Retinal pigment epithelial cell (primary cell): ENCODE data around the gene PLXNA4.

Source experiments
- DNase-seq: peaks from one replicate; pipeline ENCODE4 v3.0.0-alpha.2; 2010; ENCODE audit warnings: low read depth
- H3K4me3 ChIP-seq: 2 replicates; pipeline ENCODE4 v1.5.1; 2011; ENCODE audit warnings: mild to moderate bottlenecking, low read length, control low read depth, moderate library complexity
- CTCF ChIP-seq: conservative IDR thresholded peaks from 2 replicates; pipeline ENCODE4 v1.5.1; 2011; ENCODE audit warnings: low read depth, low read length, control low read depth, inconsistent platforms

The PLXNA4 gene

GRCh38 chr7:132368246-132368900 is 207.9 kb downstream of the PLXNA4 start:
- no peak overlapping the region for H3K4me3 ChIP-seq
- no peak for TF ChIP-seq CTCF
- no peak for DNase-seq

- no peak overlapping the region for H3K4me3 ChIP-seq
- no peak for TF ChIP-seq CTCF
- DNase-seq = no peak
Measured at GRCh38 chr7:132367795-132368194, 208.5 kb downstream of the PLXNA4 start.

- no peak for TF ChIP-seq CTCF
- no peak overlapping the region for H3K4me3 ChIP-seq
- DNase-seq = no peak
Measured at GRCh38 chr7:132367004-132367403, 209.3 kb downstream of the PLXNA4 start.

GRCh38 chr7:132364226-132364625 is 212.0 kb downstream of the PLXNA4 start:
- DNase-seq = no peak
- no peak overlapping the region for H3K4me3 ChIP-seq
- TF ChIP-seq CTCF = no peak

GRCh38 chr7:132362059-132362458 is 214.2 kb downstream of the PLXNA4 start:
- DNase-seq = no peak
- no peak overlapping the region for H3K4me3 ChIP-seq
- no peak for TF ChIP-seq CTCF

GRCh38 chr7:132361146-132361545 is 215.1 kb downstream of the PLXNA4 start:
- no peak for TF ChIP-seq CTCF
- DNase-seq = no peak
- H3K4me3 ChIP-seq = no peak overlapping the region

- DNase-seq = no peak
- TF ChIP-seq CTCF = no peak
- H3K4me3 ChIP-seq = no peak overlapping the region
Measured at GRCh38 chr7:132359743-132360142, 216.5 kb downstream of the PLXNA4 start.
